Sigmoid colon (tissue), 4 donors: ENCODE measurements around the gene SYNE3.

Experiments used
- POLR2A ChIP-seq, 2 donors: fragments of 450-650 bp; IDR thresholded peaks; one replicate each; pipeline ENCODE4 v1.6.1; 2016; ENCODE audit warnings: antibody characterized with exemption in 2 of 2, mild to moderate bottlenecking in 2 of 2, moderate library complexity in 2 of 2
- POLR2AphosphoS5 ChIP-seq, 4 donors: sonication (generic); formaldehyde crosslinking; IDR thresholded peaks; one replicate each; pipeline ENCODE4 v1.6.1; 2017; ENCODE audit warnings: antibody characterized with exemption in 4 of 4

DNA sequence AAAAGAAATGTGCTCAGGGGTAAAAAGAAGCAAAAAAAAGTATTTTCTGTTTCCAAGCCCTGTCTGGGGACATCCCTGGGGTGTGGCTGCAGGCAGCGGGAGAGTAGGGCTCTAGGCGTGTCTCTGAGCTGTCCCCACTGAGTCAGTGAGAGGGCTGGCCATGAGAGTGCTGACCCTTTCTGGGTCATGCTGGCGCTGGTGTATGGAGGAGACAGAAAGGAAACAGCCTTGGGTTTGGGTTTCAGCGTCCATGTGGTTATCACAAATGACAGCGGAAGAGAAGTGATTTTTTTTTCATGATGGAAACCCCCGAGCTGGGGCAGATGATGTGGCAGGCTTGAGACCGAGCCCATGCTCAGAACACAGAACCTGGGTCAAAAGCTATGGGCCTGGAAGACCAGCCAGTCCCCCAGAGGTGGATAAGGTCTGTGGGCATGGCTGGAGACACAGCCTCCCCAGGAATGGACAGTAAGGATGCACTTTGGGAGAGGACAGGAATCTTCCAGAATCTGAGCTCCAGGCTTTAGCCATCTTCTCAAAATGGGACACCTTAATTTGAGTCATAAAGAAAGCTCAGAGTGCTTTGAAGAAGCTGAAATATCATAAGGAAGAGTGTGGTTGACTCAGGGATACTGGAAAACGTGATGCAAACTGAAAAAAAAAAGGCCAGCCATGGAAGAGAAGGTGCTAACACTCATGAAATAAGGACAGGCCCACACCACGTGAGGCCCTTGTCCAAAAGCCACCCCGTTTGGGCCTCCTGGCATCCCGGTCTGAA, 36.2 kb downstream of the SYNE3 start:
- peak in 1 of 4 donors; percentile 22 for TF ChIP-seq POLR2AphosphoS5 (IDR thresholded peaks at IDR 0.05)
- no peak for TF ChIP-seq POLR2A (IDR thresholded peaks at IDR 0.05)
